H1 (cell line): ENCODE data around the gene SAMD4A. TPM values are rescaled to one million over a fixed set of nuclear protein-coding genes. Genes with fewer than 3 reads are reported as not detected.

Experiments used
- ATF3 ChIP-seq: IDR thresholded peaks from 2 replicates; pipeline ENCODE4 v1.6.1; 2011; ENCODE audit warnings: low read depth, mild to moderate bottlenecking, low read length; ENCODE audit not compliant: insufficient read depth
- BACH1 ChIP-seq: IDR thresholded peaks from 2 replicates; pipeline ENCODE4 v1.6.1; 2012; ENCODE audit warnings: low read length, improper control_type of control experiment
- polyA plus RNA-seq, 7 experiments: library from polyadenylated mRNA; depleted of rRNA in 3 of 7; stranded (reverse) in 5 of 7; unstranded in 2 of 7; fragments of >200 nt in 5 of 7; fragments of 200-250 nt in 2 of 7; gene quantifications; 1 replicate in 5 of 7; 2 replicates in 1 of 7; 4 replicates in 1 of 7; pipeline versions ENCODE4 v1.2.1 to v1.2.3, GENCODE V29; 2011 to 2013; ENCODE audit warnings: missing spikeins in 2 of 7, mixed read lengths in 2 of 7
- total RNA-seq: library from RNA; stranded (reverse); fragmentation: NEBNext Ultra II Directional; extraction: Animal tissue kit (Norgen Biotek cat#: 25700); gene quantifications from 2 replicates; pipeline ENCODE4 v1.2.1, GENCODE V29; 2021

SAMD4A gene
- total and polyA plus RNA-seq, 2 of the 8 experiments (the other 6 are each of a cell fraction or from before 2014, with no cell fraction given): 2.4 to 12.3 TPM

- TF ChIP-seq ATF3 (no peak), BACH1 (no peak)
Measured at GRCh38 chr14:54697001-54697400, 130.1 kb downstream of the SAMD4A start (continued).
